Sigmoid colon (tissue), 7 donors: ENCODE results near the gene PLXNA4. TPM values are rescaled to one million over a fixed set of nuclear protein-coding genes. Genes with fewer than 3 reads are reported as not detected.

Experiments used
- DNase-seq: peaks from one replicate; pipeline ENCODE4 v3.0.0-alpha.2; 2019
- H3K27ac ChIP-seq, 4 donors: fragments of 200-600 bp; sonication (generic); one replicate each; pipeline ENCODE4 v1.5.1; 2016 to 2019; ENCODE audit warnings: mild to moderate bottlenecking in 1 of 4
- H3K27me3 ChIP-seq, 3 donors: fragments of 200-600 bp; sonication (generic); one replicate each; pipeline ENCODE4 v1.5.1; 2019; ENCODE audit warnings: mild to moderate bottlenecking in 1 of 3
- H3K36me3 ChIP-seq, 4 donors: fragments of 200-600 bp; sonication (generic); one replicate each; pipeline ENCODE4 v1.5.1; 2016 to 2019
- H3K4me1 ChIP-seq, 4 donors: fragments of 200-600 bp; sonication (generic); one replicate each; pipeline ENCODE4 v1.5.1; 2017 to 2019
- H3K4me3 ChIP-seq, 4 donors: fragments of 200-600 bp; sonication (generic); one replicate each; pipeline ENCODE4 v1.5.1; 2017 to 2019; ENCODE audit warnings: mild to moderate bottlenecking in 2 of 4, moderate library complexity in 1 of 4
- H3K9me3 ChIP-seq, 4 donors: fragments of 200-600 bp in 3 of 4; sonication (generic) in 3 of 4; one replicate each; pipeline versions ENCODE4 v1.5.1 to v1.6.1; 2013 to 2019
- EP300 ChIP-seq, 4 donors: sonication (generic); formaldehyde crosslinking; IDR thresholded peaks; one replicate each; pipeline ENCODE4 v1.6.1; 2017; ENCODE audit warnings: antibody characterized with exemption in 4 of 4
- POLR2A ChIP-seq, 2 donors: fragments of 450-650 bp; IDR thresholded peaks; one replicate each; pipeline ENCODE4 v1.6.1; 2016; ENCODE audit warnings: antibody characterized with exemption in 2 of 2, mild to moderate bottlenecking in 2 of 2, moderate library complexity in 2 of 2
- POLR2AphosphoS5 ChIP-seq, 4 donors: sonication (generic); formaldehyde crosslinking; IDR thresholded peaks; one replicate each; pipeline ENCODE4 v1.6.1; 2017; ENCODE audit warnings: antibody characterized with exemption in 4 of 4
- WGBS, 2 donors: extraction: QIAGEN DNeasy Blood & Tissue Kit; methylation state at CpG; one replicate each; pipeline ENCODE4 v1.1.7; 2013; 5-methylcytosine and 5-hydroxymethylcytosine counted together
- intact Hi-C: fragments of 100-400 bp; cut with DNase I; formaldehyde crosslinking; loops from one replicate; pipeline ENCODE4 v1.15.1; 2023
- polyA plus RNA-seq, 3 donors: library from polyadenylated mRNA; stranded (reverse); fragments of 200-250 nt; gene quantifications; one replicate each; pipeline ENCODE4 v1.2.3, GENCODE V29; 2013
- total RNA-seq, 4 donors: library from RNA; depleted of rRNA; stranded (reverse); fragments of >200 nt; gene quantifications; one replicate each; pipeline ENCODE4 v1.1.0, GENCODE V29; 2016
- TF ChIP-seq, protein P1 (sequence below), 4 experiments: fragments of 450-650 bp in 3 of 4; fragments of 200-600 bp in 1 of 4; IDR thresholded peaks; one replicate each; pipeline ENCODE4 v1.5.1; 2016 to 2019; ENCODE audit warnings: antibody characterized with exemption in 4 of 4, mild to moderate bottlenecking in 3 of 4, moderate library complexity in 2 of 4
- donor health status: healthy with polysubstance abuse.
- donor health status: Bipolar disorder and iron deficiency.
- donor health status: healthy.

PLXNA4 gene
- total and polyA plus RNA-seq, 7 donors: under 0.01 to 10.5 (median 3.7) TPM; not detected in 1

- DNase-seq: no peak
- H3K36me3 ChIP-seq: no peaks in the 10 kb centered on the region
- no peak overlapping the region for H3K4me3 ChIP-seq
- H3K27ac ChIP-seq: no peak overlapping the region
- TF ChIP-seq EP300 (IDR thresholded peaks at IDR 0.05): no peak
- TF ChIP-seq, protein P1, sequence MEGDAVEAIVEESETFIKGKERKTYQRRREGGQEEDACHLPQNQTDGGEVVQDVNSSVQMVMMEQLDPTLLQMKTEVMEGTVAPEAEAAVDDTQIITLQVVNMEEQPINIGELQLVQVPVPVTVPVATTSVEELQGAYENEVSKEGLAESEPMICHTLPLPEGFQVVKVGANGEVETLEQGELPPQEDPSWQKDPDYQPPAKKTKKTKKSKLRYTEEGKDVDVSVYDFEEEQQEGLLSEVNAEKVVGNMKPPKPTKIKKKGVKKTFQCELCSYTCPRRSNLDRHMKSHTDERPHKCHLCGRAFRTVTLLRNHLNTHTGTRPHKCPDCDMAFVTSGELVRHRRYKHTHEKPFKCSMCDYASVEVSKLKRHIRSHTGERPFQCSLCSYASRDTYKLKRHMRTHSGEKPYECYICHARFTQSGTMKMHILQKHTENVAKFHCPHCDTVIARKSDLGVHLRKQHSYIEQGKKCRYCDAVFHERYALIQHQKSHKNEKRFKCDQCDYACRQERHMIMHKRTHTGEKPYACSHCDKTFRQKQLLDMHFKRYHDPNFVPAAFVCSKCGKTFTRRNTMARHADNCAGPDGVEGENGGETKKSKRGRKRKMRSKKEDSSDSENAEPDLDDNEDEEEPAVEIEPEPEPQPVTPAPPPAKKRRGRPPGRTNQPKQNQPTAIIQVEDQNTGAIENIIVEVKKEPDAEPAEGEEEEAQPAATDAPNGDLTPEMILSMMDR (IDR thresholded peaks at IDR 0.05): no peak
- H3K27me3 ChIP-seq: peaks cover 0 to 23% (median 0%) of the 10 kb centered on the region in 3 donors
- peaks cover 0 to 13% (median 12%) of the 10 kb centered on the region in 4 donors for H3K4me1 ChIP-seq
- WGBS, 2 donors: 60 to 76% methylated on average over 6 of the region's 6 CpGs
- intact Hi-C loops: no loop called here
- H3K9me3 ChIP-seq: no peaks in the 10 kb centered on the region
Observed at GRCh38 chr7:132321387-132321786, 254.9 kb downstream of the PLXNA4 start.

DNA sequence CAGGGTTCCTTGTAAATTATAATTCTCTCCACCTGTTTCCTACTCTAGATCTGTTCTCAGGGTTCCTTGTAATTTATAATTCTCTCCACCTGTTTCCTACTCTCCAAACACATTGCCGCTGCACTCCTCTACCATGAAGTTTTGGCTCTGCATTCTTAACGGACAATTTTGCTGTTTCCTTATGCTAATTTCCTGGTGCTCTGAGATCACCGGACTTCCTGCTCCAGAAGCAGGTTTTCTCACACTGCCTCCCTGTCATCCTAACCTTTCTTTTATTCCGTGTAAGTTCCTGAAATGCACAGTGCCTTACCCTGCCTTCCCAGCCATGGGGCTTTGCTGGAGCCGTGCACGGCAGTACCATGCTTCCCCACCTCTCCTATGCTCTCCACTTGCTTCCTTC, 256.8 kb downstream of the PLXNA4 start:
- Histone ChIP-seq H3K4me3 (no peak overlapping the region), H3K4me1 (peaks cover 0 to 13% (median 12%) of the 10 kb centered on the region in 4 donors), H3K9me3 (no peaks in the 10 kb centered on the region), H3K27ac (no peak overlapping the region), H3K36me3 (no peaks in the 10 kb centered on the region), H3K27me3 (peaks cover 0 to 23% (median 0%) of the 10 kb centered on the region in 3 donors)
- 20 to 34% methylated on average over 6 of the region's 6 CpGs for WGBS, 2 donors
- intact Hi-C loops: loop anchor here (5.0 kb wide), 1 partner anchor 183 kb away; no protein-coding TSS in a partner anchor
- no peak for DNase-seq
- TF ChIP-seq EP300 (IDR thresholded peaks at IDR 0.05) (no peak), POLR2A (IDR thresholded peaks at IDR 0.05) (no peak), POLR2AphosphoS5 (IDR thresholded peaks at IDR 0.05) (no peak)
- TF ChIP-seq, protein P1 (IDR thresholded peaks at IDR 0.05): no peak

- intact Hi-C loops: loop anchor here (1.0 to 5.0 kb wide), 2 partner anchors 184 to 262 kb away; no protein-coding TSS in a partner anchor
- Histone ChIP-seq H3K9me3 (no peaks in the 10 kb centered on the region), H3K36me3 (no peaks in the 10 kb centered on the region), H3K27me3 (peaks cover 0 to 23% (median 0%) of the 10 kb centered on the region in 3 donors), H3K4me1 (peaks cover 0 to 13% (median 12%) of the 10 kb centered on the region in 4 donors), H3K27ac (no peak overlapping the region), H3K4me3 (no peak overlapping the region)
- 9% methylated on average over 20 of the region's 20 CpGs for WGBS, 2 donors
- peak; percentile 92 for DNase-seq
- TF ChIP-seq POLR2AphosphoS5 (IDR thresholded peaks at IDR 0.05) (no peak), EP300 (IDR thresholded peaks at IDR 0.05) (no peak)
- TF ChIP-seq, protein P1 (IDR thresholded peaks at IDR 0.05): peak; percentile 73 to 94 (median 84)
Observed at GRCh38 chr7:132318352-132319318, 257.6 kb downstream of the PLXNA4 start.

DNA sequence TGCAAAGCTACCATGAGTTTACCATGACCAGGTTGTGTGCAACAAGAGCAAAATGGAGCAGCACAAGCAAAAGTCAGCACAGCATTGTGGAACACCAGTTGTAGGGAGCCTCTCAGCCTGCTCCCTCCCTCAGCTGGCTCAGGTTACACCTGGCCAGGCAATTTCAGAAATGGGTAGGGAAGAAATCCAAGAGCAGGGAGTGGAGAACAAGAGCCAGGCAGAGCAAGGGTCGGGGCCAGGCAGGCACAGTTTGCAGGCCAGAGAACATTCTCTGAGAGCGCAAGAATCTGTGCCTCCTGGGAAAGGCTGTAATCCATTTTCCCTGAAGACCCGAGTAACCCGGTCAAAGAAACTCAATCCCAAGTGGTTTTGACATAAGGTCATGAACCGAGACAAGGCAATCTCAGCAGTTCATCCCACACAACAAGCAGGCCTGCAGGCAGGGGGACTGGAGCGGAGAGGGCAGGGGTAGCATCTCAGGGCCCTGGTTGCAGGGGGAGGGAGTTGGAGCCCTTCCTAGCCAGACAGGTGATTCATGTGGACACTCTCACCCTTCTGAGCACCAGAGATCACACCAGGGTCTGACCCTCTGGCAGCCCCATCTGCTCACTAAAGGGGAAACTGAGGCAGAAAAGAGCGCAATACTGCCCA, 258.4 kb downstream of the PLXNA4 start:
- intact Hi-C loops: loop anchor here (1.0 to 5.0 kb wide), 2 partner anchors 184 to 262 kb away; no protein-coding TSS in a partner anchor
- Histone ChIP-seq H3K36me3 (no peaks in the 10 kb centered on the region), H3K27ac (no peak overlapping the region), H3K4me3 (no peak overlapping the region), H3K9me3 (no peaks in the 10 kb centered on the region), H3K27me3 (peaks cover 0 to 23% (median 0%) of the 10 kb centered on the region in 3 donors), H3K4me1 (peaks cover 0 to 13% (median 12%) of the 10 kb centered on the region in 4 donors)
- no peak for DNase-seq
- 80 to 81% methylated on average over 7 of the region's 7 CpGs for WGBS, 2 donors
- TF ChIP-seq POLR2A (IDR thresholded peaks at IDR 0.05): no peak
- TF ChIP-seq EP300 (IDR thresholded peaks at IDR 0.05): no peak
- no peak for TF ChIP-seq POLR2AphosphoS5 (IDR thresholded peaks at IDR 0.05)
- TF ChIP-seq, protein P1 (IDR thresholded peaks at IDR 0.05): no peak
